OCI-LY1 (cell line): ENCODE data around the gene MINDY1.

ENCODE experiments used
- EZH2 ChIP-seq: fragments of 200-600 bp; sonication (generic), shearing (Covaris generic); IDR thresholded peaks from 2 replicates; pipeline ENCODE4 v1.8.0; 2017; ENCODE audit warnings: borderline replicate concordance, mixed run types, mild to moderate bottlenecking, antibody characterized with exemption, low read length, moderate library complexity, mixed read lengths
- TF ChIP-seq, protein P1 (sequence below): fragments of 200-600 bp; sonication (generic), shearing (Covaris generic); IDR thresholded peaks from 2 replicates; pipeline ENCODE4 v1.5.1; 2017; ENCODE audit warnings: mild to moderate bottlenecking, antibody characterized with exemption, low read length, moderate library complexity, mixed read lengths

DNA sequence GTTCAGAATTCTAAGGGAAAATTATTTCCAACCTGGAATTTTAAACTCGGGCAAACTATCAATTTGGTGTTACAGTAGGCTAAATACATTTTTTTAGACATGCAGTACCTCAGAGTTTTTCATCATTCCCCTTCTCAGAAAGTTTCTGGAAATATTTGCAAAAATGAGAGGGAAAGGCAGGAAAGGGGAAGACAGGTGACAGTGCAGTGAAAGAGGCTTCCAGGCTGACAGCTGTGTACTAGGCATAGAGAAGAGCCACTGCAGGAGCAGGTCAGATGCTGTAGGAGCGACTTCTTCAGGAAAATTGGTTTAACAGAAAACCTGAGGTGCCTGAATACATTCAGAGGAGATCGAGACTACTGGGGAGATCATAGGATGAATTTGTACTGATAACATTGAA lies 52.0 kb downstream of the MINDY1 start:
- TF ChIP-seq, protein P1, sequence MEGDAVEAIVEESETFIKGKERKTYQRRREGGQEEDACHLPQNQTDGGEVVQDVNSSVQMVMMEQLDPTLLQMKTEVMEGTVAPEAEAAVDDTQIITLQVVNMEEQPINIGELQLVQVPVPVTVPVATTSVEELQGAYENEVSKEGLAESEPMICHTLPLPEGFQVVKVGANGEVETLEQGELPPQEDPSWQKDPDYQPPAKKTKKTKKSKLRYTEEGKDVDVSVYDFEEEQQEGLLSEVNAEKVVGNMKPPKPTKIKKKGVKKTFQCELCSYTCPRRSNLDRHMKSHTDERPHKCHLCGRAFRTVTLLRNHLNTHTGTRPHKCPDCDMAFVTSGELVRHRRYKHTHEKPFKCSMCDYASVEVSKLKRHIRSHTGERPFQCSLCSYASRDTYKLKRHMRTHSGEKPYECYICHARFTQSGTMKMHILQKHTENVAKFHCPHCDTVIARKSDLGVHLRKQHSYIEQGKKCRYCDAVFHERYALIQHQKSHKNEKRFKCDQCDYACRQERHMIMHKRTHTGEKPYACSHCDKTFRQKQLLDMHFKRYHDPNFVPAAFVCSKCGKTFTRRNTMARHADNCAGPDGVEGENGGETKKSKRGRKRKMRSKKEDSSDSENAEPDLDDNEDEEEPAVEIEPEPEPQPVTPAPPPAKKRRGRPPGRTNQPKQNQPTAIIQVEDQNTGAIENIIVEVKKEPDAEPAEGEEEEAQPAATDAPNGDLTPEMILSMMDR = no peak
- TF ChIP-seq EZH2 = no peak
